ACC112 (cell line): ENCODE measurements around the gene KCNH1.

ENCODE experiments used
- H2AFZ ChIP-seq: fragments of 200-600 bp; sonication (generic); one replicate; pipeline ENCODE4 v1.6.0; 2017; ENCODE audit warnings: antibody characterized with exemption, low read length; ENCODE audit not compliant: unreplicated experiment
- H3K27ac ChIP-seq: fragments of 200-600 bp; sonication (generic); 2 replicates; pipeline ENCODE4 v1.5.1; 2014; ENCODE audit warnings: low read depth, mild to moderate bottlenecking, antibody characterized with exemption, low read length, moderate library complexity
- H3K27me3 ChIP-seq: fragments of 200-600 bp; sonication (generic); 2 replicates; pipeline ENCODE4 v1.6.1; 2014; ENCODE audit warnings: mild to moderate bottlenecking, antibody characterized with exemption, low read length, moderate library complexity, mixed read lengths; ENCODE audit not compliant: insufficient read depth
- H3K36me3 ChIP-seq: fragments of 200-600 bp; sonication (generic); 2 replicates; pipeline ENCODE4 v1.6.1; 2016; ENCODE audit warnings: mild to moderate bottlenecking, antibody characterized with exemption, low read length, moderate library complexity, mixed read lengths; ENCODE audit not compliant: insufficient read depth
- H3K4me1 ChIP-seq: fragments of 200-600 bp; sonication (generic); one replicate; pipeline ENCODE4 v1.6.1; 2016; ENCODE audit warnings: low read length, mixed read lengths; ENCODE audit not compliant: insufficient read depth, unreplicated experiment, control insufficient read depth
- H3K4me3 ChIP-seq: fragments of 200-600 bp; sonication (generic); 2 replicates; pipeline ENCODE4 v1.5.1; 2014; ENCODE audit warnings: mild to moderate bottlenecking, low read depth, low read length
- H3K79me2 ChIP-seq: fragments of 200-600 bp; sonication (generic); one replicate; pipeline ENCODE4 v1.6.0; 2016; ENCODE audit warnings: low read length; ENCODE audit not compliant: control insufficient read depth, unreplicated experiment, insufficient read depth

The KCNH1 gene

GRCh38 chr1:210743038-210743437 lies 390.9 kb downstream of the KCNH1 start:
- Histone ChIP-seq H3K79me2 (no peaks in the 10 kb centered on the region), H3K4me3 (no peak overlapping the region), H3K27ac (no peak overlapping the region), H3K36me3 (no peaks in the 10 kb centered on the region), H3K4me1 (no peaks in the 10 kb centered on the region), H2AFZ (no peak overlapping the region), H3K27me3 (no peaks in the 10 kb centered on the region)

DNA sequence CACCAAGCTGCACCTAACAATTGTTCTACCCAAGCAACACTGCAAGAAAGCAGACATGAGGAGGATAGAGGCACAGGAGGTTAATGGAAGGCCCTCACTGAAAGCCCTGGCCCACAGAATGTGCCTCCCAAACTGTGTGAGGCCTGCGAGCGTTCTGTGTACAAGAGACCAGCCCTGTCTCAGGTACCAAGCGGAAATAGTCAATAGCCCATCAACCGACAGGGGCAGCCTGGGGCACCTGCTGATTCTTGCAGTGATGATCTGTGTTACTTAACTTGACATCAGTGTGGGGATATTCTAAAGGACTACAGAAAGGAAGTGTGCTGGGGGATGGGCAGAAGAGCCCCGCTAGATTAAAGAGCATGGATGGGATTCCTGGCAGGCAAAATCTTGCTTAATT lies 392.4 kb downstream of the KCNH1 start:
- no peaks in the 10 kb centered on the region for H3K27me3 ChIP-seq
- no peaks in the 10 kb centered on the region for H3K36me3 ChIP-seq
- H3K4me3 ChIP-seq, result no peak overlapping the region
- no peaks in the 10 kb centered on the region for H3K79me2 ChIP-seq
- H3K27ac ChIP-seq, result no peak overlapping the region
- H2AFZ ChIP-seq, result no peak overlapping the region
- H3K4me1 ChIP-seq, result no peaks in the 10 kb centered on the region

DNA sequence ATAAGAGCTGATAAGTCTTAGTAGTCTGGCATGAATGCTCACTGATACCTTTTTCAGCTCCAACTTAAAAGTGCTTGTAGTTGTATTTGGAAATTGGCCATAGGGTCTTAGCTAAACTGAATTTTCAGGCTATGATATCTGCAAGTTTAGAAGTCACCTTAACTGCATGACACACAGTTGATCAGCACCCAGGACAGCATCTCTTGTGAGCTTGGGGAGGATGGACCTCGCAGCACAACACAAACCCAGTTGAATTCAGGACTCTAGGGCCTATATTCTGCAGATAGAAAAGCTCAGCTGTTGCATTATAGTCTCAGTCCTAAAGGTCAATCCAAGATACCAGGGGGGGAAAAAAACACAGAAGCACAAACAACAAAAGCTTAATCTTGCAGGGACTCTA lies 394.3 kb downstream of the KCNH1 start:
- no peaks in the 10 kb centered on the region for H3K79me2 ChIP-seq
- H3K27ac ChIP-seq, result no peak overlapping the region
- H2AFZ ChIP-seq, result no peak overlapping the region
- H3K36me3 ChIP-seq, result no peaks in the 10 kb centered on the region
- no peaks in the 10 kb centered on the region for H3K4me1 ChIP-seq
- no peaks in the 10 kb centered on the region for H3K27me3 ChIP-seq
- no peak overlapping the region for H3K4me3 ChIP-seq

GRCh38 chr1:210738256-210738655 lies 395.7 kb downstream of the KCNH1 start:
- no peaks in the 10 kb centered on the region for H3K4me1 ChIP-seq
- no peak overlapping the region for H3K4me3 ChIP-seq
- no peak overlapping the region for H2AFZ ChIP-seq
- no peaks in the 10 kb centered on the region for H3K27me3 ChIP-seq
- H3K79me2 ChIP-seq, result no peaks in the 10 kb centered on the region
- no peaks in the 10 kb centered on the region for H3K36me3 ChIP-seq
- no peak overlapping the region for H3K27ac ChIP-seq

DNA sequence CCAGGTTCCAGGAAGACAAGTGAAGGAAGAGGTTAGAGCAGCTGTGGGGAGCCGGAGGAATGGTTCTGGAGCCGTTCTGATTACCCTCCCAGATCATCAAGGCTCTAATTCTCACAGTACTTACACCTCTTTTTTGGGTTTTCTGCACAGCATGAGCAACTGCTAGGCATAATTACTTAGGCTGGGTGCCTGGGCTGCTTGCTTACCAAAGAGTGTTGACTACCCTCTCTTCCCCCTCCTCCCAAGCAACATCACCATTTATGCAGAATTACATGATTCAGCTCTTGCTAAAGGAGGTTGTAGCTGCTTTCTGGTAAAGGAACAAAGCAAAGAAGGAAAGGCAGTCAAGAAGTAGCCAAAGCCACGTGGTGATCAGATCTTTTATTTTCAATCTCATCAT lies 397.2 kb downstream of the KCNH1 start:
- Histone ChIP-seq H3K4me1 (no peaks in the 10 kb centered on the region), H3K36me3 (no peaks in the 10 kb centered on the region), H3K27me3 (no peaks in the 10 kb centered on the region), H3K79me2 (no peaks in the 10 kb centered on the region), H3K4me3 (no peak overlapping the region), H2AFZ (no peak overlapping the region), H3K27ac (no peak overlapping the region)

DNA sequence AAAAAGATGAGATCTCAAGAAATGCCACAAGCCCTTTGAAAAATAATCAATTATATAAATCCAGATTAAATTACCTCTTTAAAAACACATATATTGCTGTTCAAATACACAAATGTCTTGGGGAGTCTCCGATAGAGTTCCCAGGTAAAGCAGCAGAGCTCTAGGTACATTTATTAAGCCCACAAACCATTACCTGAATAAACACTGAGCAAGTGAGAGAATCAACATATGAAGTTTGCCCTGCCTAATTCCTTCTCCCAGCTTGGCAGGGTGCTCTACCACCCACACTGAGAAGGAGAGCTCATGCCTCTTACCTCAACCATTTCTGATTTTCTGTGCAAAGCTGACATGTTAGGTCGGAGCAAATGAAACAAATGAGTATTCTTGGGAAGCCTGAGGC lies 402.4 kb downstream of the KCNH1 start:
- no peaks in the 10 kb centered on the region for H3K4me1 ChIP-seq
- H3K27ac ChIP-seq, result no peak overlapping the region
- H3K36me3 ChIP-seq, result no peaks in the 10 kb centered on the region
- no peak overlapping the region for H3K4me3 ChIP-seq
- H3K79me2 ChIP-seq, result no peaks in the 10 kb centered on the region
- H2AFZ ChIP-seq, result no peak overlapping the region
- no peaks in the 10 kb centered on the region for H3K27me3 ChIP-seq

DNA sequence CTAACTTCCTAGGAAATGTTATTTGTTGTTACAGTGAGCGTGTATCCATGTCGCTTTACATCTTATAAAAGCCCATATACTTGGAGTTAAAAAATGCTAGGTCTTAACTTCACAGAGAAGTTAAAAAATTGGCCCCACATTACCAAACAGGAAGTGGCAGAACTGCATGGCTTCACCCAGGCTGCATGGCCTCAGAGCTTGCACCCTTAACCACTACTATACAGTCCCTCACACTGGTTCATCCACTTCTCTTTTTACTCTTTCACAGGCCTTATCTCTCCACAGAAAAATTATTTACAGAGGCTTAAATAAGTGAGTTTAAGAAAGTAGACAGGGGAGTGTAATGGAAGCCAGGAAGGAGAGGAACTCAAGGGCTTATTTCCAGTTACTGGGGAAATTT lies 402.8 kb downstream of the KCNH1 start:
- H3K79me2 ChIP-seq, result no peaks in the 10 kb centered on the region
- no peak overlapping the region for H3K27ac ChIP-seq
- no peaks in the 10 kb centered on the region for H3K27me3 ChIP-seq
- no peaks in the 10 kb centered on the region for H3K4me1 ChIP-seq
- no peak overlapping the region for H2AFZ ChIP-seq
- H3K36me3 ChIP-seq, result no peaks in the 10 kb centered on the region
- no peak overlapping the region for H3K4me3 ChIP-seq

- H3K27ac ChIP-seq, result no peak overlapping the region
- H3K27me3 ChIP-seq, result no peaks in the 10 kb centered on the region
- no peak overlapping the region for H2AFZ ChIP-seq
These were observed 403.9 kb downstream of the KCNH1 start for GRCh38 chr1:210730023-210730422.

GRCh38 chr1:210728437-210729149 lies 405.4 kb downstream of the KCNH1 start:
- Histone ChIP-seq H3K27me3 (no peaks in the 10 kb centered on the region), H3K27ac (no peak overlapping the region), H3K4me3 (no peak overlapping the region), H3K36me3 (no peaks in the 10 kb centered on the region), H2AFZ (no peak overlapping the region), H3K4me1 (no peaks in the 10 kb centered on the region), H3K79me2 (no peaks in the 10 kb centered on the region)

More at GRCh38 chr1:210730023-210730422, 403.9 kb downstream of the KCNH1 start:
- Histone ChIP-seq H3K4me1 (no peaks in the 10 kb centered on the region), H3K79me2 (no peaks in the 10 kb centered on the region), H3K4me3 (no peak overlapping the region), H3K36me3 (no peaks in the 10 kb centered on the region)

DNA sequence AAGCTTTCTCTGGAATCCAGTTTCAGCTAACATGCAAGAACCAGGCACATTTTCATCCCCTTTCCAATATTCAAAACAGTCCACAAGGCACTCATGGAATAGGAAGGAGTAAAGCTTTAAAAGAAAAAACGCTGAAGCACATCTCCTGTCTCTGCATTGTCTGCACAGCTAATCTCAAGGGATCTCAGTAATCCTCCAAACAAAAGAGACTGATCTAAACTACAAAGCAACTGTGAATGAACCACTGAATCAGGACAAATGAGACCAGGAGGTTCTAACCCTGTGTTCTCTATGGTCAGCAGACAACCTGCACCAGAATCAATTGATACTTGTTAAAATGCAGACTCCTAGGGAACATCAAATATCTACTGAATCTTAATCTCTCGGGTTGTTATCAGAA lies 406.2 kb downstream of the KCNH1 start:
- Histone ChIP-seq H3K27ac (no peak overlapping the region), H3K36me3 (no peaks in the 10 kb centered on the region), H2AFZ (no peak overlapping the region)

GRCh38 chr1:210726621-210727020 lies 407.3 kb downstream of the KCNH1 start:
- H3K36me3 ChIP-seq, result no peaks in the 10 kb centered on the region
- no peak overlapping the region for H3K27ac ChIP-seq
- no peak overlapping the region for H2AFZ ChIP-seq

More for the DNA sequence above, 406.2 kb downstream of the KCNH1 start:
- H3K27me3 ChIP-seq, result no peaks in the 10 kb centered on the region
- H3K4me3 ChIP-seq, result no peak overlapping the region
- no peaks in the 10 kb centered on the region for H3K79me2 ChIP-seq
- H3K4me1 ChIP-seq, result no peaks in the 10 kb centered on the region

More at GRCh38 chr1:210726621-210727020, 407.3 kb downstream of the KCNH1 start:
- H3K4me1 ChIP-seq, result no peaks in the 10 kb centered on the region
- no peaks in the 10 kb centered on the region for H3K27me3 ChIP-seq
- no peaks in the 10 kb centered on the region for H3K79me2 ChIP-seq
- H3K4me3 ChIP-seq, result no peak overlapping the region
